ENCODE measurements around the gene CAMK1D.

- TF ChIP-seq POLR2A (IDR thresholded peaks at IDR 0.05), result no peak
- TF ChIP-seq POLR2AphosphoS5 (IDR thresholded peaks at IDR 0.05; ENCODE audit: insufficient read depth in 1 of 2, low read depth in 1 of 2), result no peak
These were observed 45.1 kb downstream of the CAMK1D start for GRCh38 chr10:12394241-12395033.
